HEK293T (cell line): Measurements from ENCODE around the gene ARRB1.

ENCODE experiments used
- ARNT ChIP-seq: fragments of 450-650 bp; IDR thresholded peaks from 2 replicates; pipeline ENCODE4 v1.6.1; 2017; ENCODE audit warnings: mild to moderate bottlenecking
- BHLHE40 ChIP-seq: fragments of 450-650 bp; IDR thresholded peaks from 2 replicates; pipeline ENCODE4 v1.6.1; 2016; ENCODE audit warnings: mild to moderate bottlenecking, moderate library complexity, borderline replicate concordance
- CTBP1 ChIP-seq: fragments of 450-650 bp; IDR thresholded peaks from 2 replicates; pipeline ENCODE4 v1.6.1; 2016; ENCODE audit warnings: borderline replicate concordance
- ELF4 ChIP-seq: fragments of 450-650 bp; IDR thresholded peaks from 2 replicates; pipeline ENCODE4 v1.6.1; 2017; ENCODE audit warnings: antibody characterized with exemption
- FOXM1 ChIP-seq: fragments of 450-650 bp; IDR thresholded peaks from 2 replicates; pipeline ENCODE4 v1.6.1; 2017; ENCODE audit warnings: mild to moderate bottlenecking, borderline replicate concordance
- PKNOX1 ChIP-seq: fragments of 450-650 bp; IDR thresholded peaks from 2 replicates; pipeline ENCODE4 v1.6.1; 2016
- SP1 ChIP-seq: fragments of 450-650 bp; IDR thresholded peaks from 2 replicates; pipeline ENCODE4 v1.6.1; 2017
- SUZ12 ChIP-seq: fragments of 450-650 bp; IDR thresholded peaks from 2 replicates; pipeline ENCODE4 v1.6.1; 2016; ENCODE audit warnings: mild to moderate bottlenecking
- TARDBP ChIP-seq: fragments of 450-650 bp; IDR thresholded peaks from 2 replicates; pipeline ENCODE4 v1.6.1; 2016

DNA sequence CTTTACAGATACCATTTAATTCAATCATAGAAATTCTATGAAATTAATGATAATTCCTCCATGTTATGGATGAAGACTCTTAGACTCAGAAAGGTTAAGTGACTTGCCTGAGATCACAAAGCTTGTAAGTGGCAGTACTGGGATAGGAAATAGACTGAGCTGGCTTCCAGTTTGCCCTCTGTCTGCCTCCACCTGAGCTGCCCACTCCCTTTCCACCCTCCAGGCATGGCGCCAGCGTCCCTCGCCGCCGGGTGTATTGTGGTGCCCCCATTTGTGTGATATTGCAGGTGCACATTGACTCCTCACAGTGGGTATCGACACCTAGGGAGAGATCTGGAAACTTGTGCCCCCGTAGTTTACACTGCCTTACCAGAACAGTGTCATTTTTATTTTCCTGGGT lies 38.5 kb upstream of the ARRB1 start:
- TF ChIP-seq CTBP1: no peak
- TF ChIP-seq BHLHE40: no peak
- no peak for TF ChIP-seq FOXM1
- TF ChIP-seq PKNOX1: no peak
- TF ChIP-seq SUZ12: no peak
- TF ChIP-seq ELF4: no peak
- TF ChIP-seq ARNT: no peak
- TF ChIP-seq TARDBP: no peak
- no peak for TF ChIP-seq SP1
